G401 (cell line): Measurements from ENCODE around the gene ZNF764. TPM values are rescaled to one million over a fixed set of nuclear protein-coding genes. Genes with fewer than 3 reads are reported as not detected.

ENCODE experiments used
- DNase-seq: peaks from one replicate; pipeline ENCODE4 v3.0.0-alpha.2; 2015; ENCODE audit warnings: low spot score
- in situ Hi-C: cut with HindIII; loops from 2 replicates; pipeline ENCODE4 v1.10.0; 2016; ENCODE audit warnings: low sequenced_read_pairs, mixed read lengths
- total RNA-seq: library from RNA; depleted of rRNA; stranded (reverse); fragments of >200 nt; shearing (Covaris generic); gene quantifications from 2 replicates; pipeline ENCODE4 v1.2.3, GENCODE V29; 2014; rRNA removed

The ZNF764 gene
- total RNA-seq, 1 experiment from 2014 or later, result 9.5 TPM

DNA sequence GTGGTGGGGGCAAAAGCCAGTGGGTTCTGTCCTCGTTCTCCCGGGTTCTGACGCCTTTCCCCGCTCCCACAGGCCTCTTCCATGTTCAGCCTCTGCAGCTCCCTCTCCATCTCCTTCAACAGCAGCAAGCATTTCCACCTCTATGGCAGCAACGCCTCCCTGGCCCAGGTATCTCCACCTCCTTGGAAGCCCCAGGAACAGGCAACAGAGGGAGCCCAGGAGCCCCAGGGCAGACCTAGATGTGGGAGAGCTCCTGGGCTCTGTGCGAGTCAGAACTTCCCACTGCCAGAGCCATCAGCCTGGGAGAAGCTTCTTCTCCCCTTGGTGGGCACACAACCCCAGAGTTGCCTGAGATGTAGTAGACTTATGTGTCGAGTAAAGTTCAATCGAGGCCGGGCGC is 39.6 kb downstream of the ZNF764 start:
- no peak for DNase-seq
- in situ Hi-C loops, result no loop called here

DNA sequence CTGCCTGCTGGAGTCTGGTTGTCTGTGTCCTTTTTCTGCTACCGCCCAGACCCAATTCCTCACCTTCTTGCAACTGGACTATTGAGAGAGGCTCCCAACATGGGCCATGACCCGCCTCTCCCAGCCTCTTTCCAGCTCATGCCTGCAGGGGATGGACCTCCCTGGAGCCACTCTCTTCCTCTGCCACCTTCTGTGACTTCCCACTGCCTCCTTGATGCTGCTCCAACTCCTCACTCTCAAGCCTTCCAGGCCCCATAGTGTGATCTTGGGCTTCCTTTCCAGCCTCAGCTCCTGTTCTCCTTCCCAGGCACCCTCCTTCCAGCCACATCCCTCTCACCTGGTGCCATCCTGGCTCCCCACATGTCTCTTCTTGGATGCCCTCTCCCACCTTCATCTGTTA is 42.9 kb downstream of the ZNF764 start:
- in situ Hi-C loops, result no loop called here
- DNase-seq, result no peak

GRCh38 chr16:30511509-30511908 is 46.7 kb downstream of the ZNF764 start:
- in situ Hi-C loops, result no loop called here
- no peak for DNase-seq

GRCh38 chr16:30510376-30510938 is 47.7 kb downstream of the ZNF764 start:
- DNase-seq, result no peak
- in situ Hi-C loops, result no loop called here

- no peak for DNase-seq
- in situ Hi-C loops, result no loop called here
Measured at GRCh38 chr16:30509081-30509765, 49.0 kb downstream of the ZNF764 start.

Other genes with a start within 250 kb of the ZNF764 start
- 82.4 and 84.3 TPM in 2 replicates for gene CD2BP2, start 203.1 kb downstream of the ZNF764 start, total RNA-seq
- 43.3 and 59.8 TPM in 2 replicates for gene TBC1D10B, start 187.9 kb downstream of the ZNF764 start, total RNA-seq
- 0.58 TPM in 1 of 2 replicates, not detected in the other for gene MYL11, start 183.6 kb downstream of the ZNF764 start, total RNA-seq
- gene SEPTIN1, start 175.8 kb downstream of the ZNF764 start, total RNA-seq, result 0.10 and 0.86 TPM in 2 replicates
- 30.4 and 41.8 TPM in 2 replicates for gene ZNF48, start 163.0 kb downstream of the ZNF764 start, total RNA-seq
- 31.6 and 41.2 TPM in 2 replicates for gene ZNF771, start 150.8 kb downstream of the ZNF764 start, total RNA-seq
- 92.0 and 127 TPM in 2 replicates for gene DCTPP1, start 128.3 kb downstream of the ZNF764 start, total RNA-seq
- gene SEPHS2, start 112.5 kb downstream of the ZNF764 start, total RNA-seq, result 64.0 and 83.6 TPM in 2 replicates
- not detected in 2 replicates for gene ITGAL, start 85.6 kb downstream of the ZNF764 start, total RNA-seq
- gene ZNF768, start 31.8 kb downstream of the ZNF764 start, total RNA-seq, result 96.8 and 108 TPM in 2 replicates
- 0.12 TPM in 1 of 2 replicates, not detected in the other for gene ZNF747, start 23.5 kb downstream of the ZNF764 start, total RNA-seq
- 6.9 and 10.2 TPM in 2 replicates for gene ZNF688, start 13.3 kb upstream of the ZNF764 start, total RNA-seq
- gene ZNF785, start 27.3 kb upstream of the ZNF764 start, total RNA-seq, result not detected in 2 replicates
- gene ZNF689, start 52.0 kb upstream of the ZNF764 start, total RNA-seq, result 10.8 and 10.9 TPM in 2 replicates
- gene PRR14, start 92.6 kb upstream of the ZNF764 start, total RNA-seq, result 2.4 and 5.4 TPM in 2 replicates
- gene FBRS, start 100.1 kb upstream of the ZNF764 start, total RNA-seq, result 20.3 and 24.1 TPM in 2 replicates
- 3.6 and 4.1 TPM in 2 replicates for gene SRCAP, start 140.8 kb upstream of the ZNF764 start, total RNA-seq
- gene PHKG2, start 190.1 kb upstream of the ZNF764 start, total RNA-seq, result 35.9 TPM in 2 replicates
- gene CFAP119, start 203.7 kb upstream of the ZNF764 start, total RNA-seq, result 2.4 and 6.5 TPM in 2 replicates
- 136 and 189 TPM in 2 replicates for gene RNF40, start 203.9 kb upstream of the ZNF764 start, total RNA-seq
- gene ZNF629, start 228.8 kb upstream of the ZNF764 start, total RNA-seq, result 18.4 and 27.6 TPM in 2 replicates